Mucosa of descending colon (tissue), 3 donors: ENCODE data around the gene PCP2. TPM values are rescaled to one million over a fixed set of nuclear protein-coding genes. Genes with fewer than 3 reads are reported as not detected.
A peak's percentile ranks its signal among the peaks of the same experiment; 100 is the strongest.

Experiments used
- ATAC-seq: fragments of 200-7000 bp; cut with Tn5 transposase; one replicate; pipeline ENCODE4 v1.9.1; 2020; ENCODE audit warnings: mild to moderate bottlenecking, moderate library complexity
- DNase-seq, 3 donors: peaks; one replicate each; pipeline ENCODE4 v3.0.0-alpha.2; 2020
- H3K36me3 ChIP-seq: fragments of 200-600 bp; one replicate; pipeline ENCODE4 v1.8.0; 2021; ENCODE audit warnings: low read depth, mild to moderate bottlenecking
- H3K4me1 ChIP-seq: fragments of 200-600 bp; one replicate; pipeline ENCODE4 v1.8.0; 2021; ENCODE audit warnings: low read depth, mild to moderate bottlenecking
- H3K4me3 ChIP-seq: fragments of 200-600 bp; one replicate; pipeline ENCODE4 v1.8.0; 2021; ENCODE audit warnings: mild to moderate bottlenecking
- H3K9me3 ChIP-seq: fragments of 200-600 bp; one replicate; pipeline ENCODE4 v1.8.0; 2021; ENCODE audit warnings: mild to moderate bottlenecking
- CTCF ChIP-seq: fragments of 200-600 bp; IDR thresholded peaks from one replicate; pipeline ENCODE4 v1.8.0; 2022; ENCODE audit warnings: antibody characterized with exemption, mild to moderate bottlenecking
- intact Hi-C, 2 donors: fragments of 100-400 bp; cut with DNase I in 1 of 2; cut with micrococcal nuclease in 1 of 2; formaldehyde crosslinking; loops; one replicate each; pipeline versions ENCODE4 v1.11.0 to v1.11.1; 2022; cut with DNase I, micrococcal nuclease
- total RNA-seq, 3 donors: library from RNA; stranded (reverse); fragmentation: NEBNext Ultra II Directional in 2 of 3; extraction: Animal tissue kit (Norgen Biotek cat#: 25700) in 2 of 3; gene quantifications; one replicate each; pipeline versions ENCODE4 v1.2.1 to v1.2.4, GENCODE V29; 2021 to 2023
- donor health status: DM: no; HTN: no; CAD: no; lungs with moderate emphysema.
- donor health status: DM: no; HTN: no; CAD: no.
- donor health status: DM: no; HTN: yes; CAD: no.

Gene PCP2
- total RNA-seq, 3 donors from 2014 or later: 1.1 TPM; not detected in 2

GRCh38 chr19:7618771-7619510 is 14.6 kb downstream of the PCP2 start:
- peaks cover 26% of the 10 kb centered on the region for H3K4me1 ChIP-seq
- DNase-seq (peak; percentile 76 to 85 (median 82)), ATAC-seq (peak; percentile 89)
- intact Hi-C loops: no loop called here
- peaks cover 4% of the 10 kb centered on the region for H3K36me3 ChIP-seq
- TF ChIP-seq CTCF: no peak
- no peaks in the 10 kb centered on the region for H3K9me3 ChIP-seq
- H3K4me3 ChIP-seq: no peak overlapping the region

- peak in 2 of 3 donors; percentile 38 to 44 for DNase-seq
- H3K4me3 ChIP-seq: no peak overlapping the region
- H3K9me3 ChIP-seq: no peaks in the 10 kb centered on the region
- TF ChIP-seq CTCF: no peak
- ATAC-seq: peak; percentile 2
- H3K4me1 ChIP-seq: peaks cover 26% of the 10 kb centered on the region
- H3K36me3 ChIP-seq: peaks cover 4% of the 10 kb centered on the region
- intact Hi-C loops: no loop called here
Measured at GRCh38 chr19:7618348-7618747, 15.2 kb downstream of the PCP2 start.

GRCh38 chr19:7617735-7618134 is 15.8 kb downstream of the PCP2 start:
- H3K36me3 ChIP-seq: peaks cover 3% of the 10 kb centered on the region

GRCh38 chr19:7617172-7617571 is 16.3 kb downstream of the PCP2 start:
- ATAC-seq: no peak
- no peak for TF ChIP-seq CTCF
- no peaks in the 10 kb centered on the region for H3K9me3 ChIP-seq
- H3K36me3 ChIP-seq: no peaks in the 10 kb centered on the region
- no peak overlapping the region for H3K4me3 ChIP-seq
- intact Hi-C loops: no loop called here
- DNase-seq: peak in 1 of 3 donors; percentile 43
- peaks cover 26% of the 10 kb centered on the region for H3K4me1 ChIP-seq

More at GRCh38 chr19:7617735-7618134, 15.8 kb downstream of the PCP2 start:
- Histone ChIP-seq H3K9me3 (no peaks in the 10 kb centered on the region), H3K4me3 (no peak overlapping the region), H3K4me1 (peaks cover 26% of the 10 kb centered on the region)
- TF ChIP-seq CTCF: no peak
- intact Hi-C loops: no loop called here
- DNase-seq (peak in 1 of 3 donors; percentile 51), ATAC-seq (no peak)

- no peak for TF ChIP-seq CTCF
- Histone ChIP-seq H3K4me1 (peaks cover 22% of the 10 kb centered on the region), H3K36me3 (peaks cover 3% of the 10 kb centered on the region), H3K4me3 (no peak overlapping the region), H3K9me3 (no peaks in the 10 kb centered on the region)
- DNase-seq (peak in 1 of 3 donors; percentile 50), ATAC-seq (no peak)
- intact Hi-C loops: no loop called here
Measured at GRCh38 chr19:7614859-7615741, 18.4 kb downstream of the PCP2 start.
